Measurements from ENCODE around the gene RTN4R. TPM values are rescaled to one million over a fixed set of nuclear protein-coding genes. Genes with fewer than 3 reads are reported as not detected.

The RTN4R gene
- total RNA-seq, 2 experiments from 2014 or later, result 2.8 to 3.7 TPM

GRCh38 chr22:20224256-20224626 lies 43.9 kb downstream of the RTN4R start:
- ATAC-seq (no peak), DNase-seq (no peak)
- no peaks in the 10 kb centered on the region for H3K4me1 Mint-ChIP-seq (ENCODE audit: low read depth)
- peaks cover 8% of the 10 kb centered on the region for H3K9me3 Mint-ChIP-seq
- CTCF ChIA-PET, result no interaction called here
- H3K36me3 Mint-ChIP-seq (ENCODE audit: low read depth), result no peaks in the 10 kb centered on the region
- intact Hi-C loops (cut with micrococcal nuclease), result no loop called here
- H3K4me3 Mint-ChIP-seq, result no peak overlapping the region
- H3K27ac Mint-ChIP-seq, result no peak overlapping the region
- TF ChIP-seq CTCF (IDR thresholded peaks at IDR 0.05), result no peak
- POLR2A ChIA-PET, result no interaction called here
- H3K27me3 Mint-ChIP-seq, result peaks cover 1% of the 10 kb centered on the region

GRCh38 chr22:20223421-20224255 lies 44.5 kb downstream of the RTN4R start:
- Mint-ChIP-seq H3K27ac (no peak overlapping the region), H3K27me3 (peaks cover 4% of the 10 kb centered on the region), H3K4me1 (ENCODE audit: low read depth) (no peaks in the 10 kb centered on the region), H3K4me3 (no peak overlapping the region), H3K36me3 (ENCODE audit: low read depth) (no peaks in the 10 kb centered on the region), H3K9me3 (peaks cover 8% of the 10 kb centered on the region)
- TF ChIP-seq CTCF (IDR thresholded peaks at IDR 0.05), result no peak
- DNase-seq (no peak), ATAC-seq (no peak)
- ChIA-PET POLR2A (no interaction called here), CTCF (interaction anchor here (0.7 kb wide), 1 partner anchor 35 kb away, joined by 3 read pairs; no protein-coding TSS in a partner anchor)
- intact Hi-C loops (cut with micrococcal nuclease), result no loop called here

- Mint-ChIP-seq H3K27me3 (peaks cover 4% of the 10 kb centered on the region), H3K4me1 (ENCODE audit: low read depth) (no peaks in the 10 kb centered on the region), H3K36me3 (ENCODE audit: low read depth) (no peaks in the 10 kb centered on the region), H3K4me3 (no peak overlapping the region), H3K9me3 (peaks cover 8% of the 10 kb centered on the region), H3K27ac (no peak overlapping the region)
- ATAC-seq (no peak), DNase-seq (no peak)
- POLR2A ChIA-PET, result no interaction called here
- intact Hi-C loops (cut with micrococcal nuclease), result no loop called here
- no peak for TF ChIP-seq CTCF (IDR thresholded peaks at IDR 0.05)
- CTCF ChIA-PET, result interaction anchor here (0.7 kb wide), 1 partner anchor 35 kb away, joined by 3 read pairs; no protein-coding TSS in a partner anchor
Measured at GRCh38 chr22:20222764-20223420, 45.2 kb downstream of the RTN4R start.

GRCh38 chr22:20221421-20222340 lies 46.4 kb downstream of the RTN4R start:
- H3K4me3 Mint-ChIP-seq, result no peak overlapping the region
- peaks cover 4% of the 10 kb centered on the region for H3K27me3 Mint-ChIP-seq
- ChIA-PET CTCF (no interaction called here), POLR2A (interaction anchor here (0.6 to 0.9 kb wide), 2 partner anchors 19 to 363 kb away, joined by 3 to 4 read pairs; no protein-coding TSS in a partner anchor)
- H3K36me3 Mint-ChIP-seq (ENCODE audit: low read depth), result no peaks in the 10 kb centered on the region
- no peak for TF ChIP-seq CTCF (IDR thresholded peaks at IDR 0.05)
- no peak for DNase-seq
- no peak overlapping the region for H3K27ac Mint-ChIP-seq
- intact Hi-C loops (cut with micrococcal nuclease), result no loop called here
- no peak for ATAC-seq
- H3K9me3 Mint-ChIP-seq, result peaks cover 8% of the 10 kb centered on the region
- no peaks in the 10 kb centered on the region for H3K4me1 Mint-ChIP-seq (ENCODE audit: low read depth)
